ENCODE measurements around the gene FRAT2.
"Not testable (repeated sequence)": the region's sequence is repeated elsewhere in the genome, so short reads cannot be mapped to it uniquely, and the experiment has no call there.

Gene FRAT2

DNA sequence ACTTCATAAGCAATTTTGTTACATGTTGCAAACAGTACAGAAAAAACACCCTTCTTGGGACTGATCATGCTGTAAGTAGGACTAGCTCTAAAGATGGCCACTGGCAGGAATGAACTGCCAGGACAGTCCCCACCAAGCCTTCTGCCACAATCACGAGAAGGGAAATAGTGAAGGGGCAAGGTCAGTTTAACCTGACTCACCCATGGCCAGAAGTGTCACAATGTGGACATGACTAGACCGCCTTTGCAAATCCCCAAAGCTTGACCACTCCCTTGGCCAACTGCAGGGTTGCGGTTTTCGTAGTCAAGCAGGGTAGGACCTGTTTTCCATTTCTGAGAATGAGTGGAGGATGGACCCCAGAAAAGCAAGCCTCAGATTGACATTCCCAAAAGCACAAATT, 19.4 kb upstream of the FRAT2 start:
- H3K36me3 ChIP-seq (ENCODE audit: control insufficient read depth, insufficient read depth, low read length), result peaks cover 22% of the 10 kb centered on the region

DNA sequence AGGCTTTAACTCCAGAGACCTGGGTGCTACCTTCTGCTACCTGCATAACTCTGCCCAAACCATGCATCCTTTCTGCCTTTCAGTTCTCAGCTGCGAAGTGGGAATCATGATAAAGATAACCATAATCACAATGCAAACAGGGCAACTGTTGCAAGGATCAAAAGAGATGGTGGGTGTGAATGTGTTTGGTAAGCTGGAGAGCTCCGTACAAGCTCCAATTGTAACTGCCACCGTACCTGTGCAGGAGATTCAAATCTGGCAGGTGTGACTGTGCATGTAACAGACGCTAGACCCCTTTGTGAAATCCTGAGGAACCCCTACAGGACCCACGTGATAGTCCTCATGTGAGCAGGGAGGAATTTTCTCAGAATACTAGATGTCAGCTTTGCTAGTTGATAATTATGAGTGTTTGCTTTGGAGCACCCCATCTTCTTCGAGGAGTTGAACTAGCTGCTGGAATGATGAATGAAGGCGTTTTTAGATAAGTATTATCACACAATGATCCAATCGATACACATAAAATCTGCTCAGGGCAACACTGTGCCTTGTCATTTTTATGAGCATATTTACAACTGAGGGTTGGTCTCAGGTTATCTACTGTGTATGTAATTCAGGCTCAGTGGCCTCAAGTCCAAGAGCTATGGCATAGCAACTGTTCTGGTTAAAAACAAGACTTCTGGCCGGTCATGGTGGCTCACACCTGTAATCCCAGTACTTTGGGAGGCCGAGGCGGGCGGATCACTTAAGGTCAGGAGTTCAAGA, 15.4 kb upstream of the FRAT2 start:
- Histone ChIP-seq H3K27me3 (ENCODE audit: control insufficient read depth, insufficient read depth, low read length) (no peaks in the 10 kb centered on the region), H3K4me3 (ENCODE audit: low read depth, low read length) (no peak overlapping the region), H3K36me3 (ENCODE audit: control insufficient read depth, insufficient read depth, low read length) (no peaks in the 10 kb centered on the region), H3K9me3 (ENCODE audit: control insufficient read depth, insufficient read depth, low read length) (no peaks in the 10 kb centered on the region), H3K4me1 (ENCODE audit: control insufficient read depth, insufficient read depth, low read length) (peaks cover 4% of the 10 kb centered on the region), H3K9ac (ENCODE audit: low read depth, low read length) (no peak overlapping the region)

More for the DNA sequence above, 19.4 kb upstream of the FRAT2 start:
- peaks cover 6% of the 10 kb centered on the region for H3K4me1 ChIP-seq (ENCODE audit: control insufficient read depth, insufficient read depth, low read length)
- no peak overlapping the region for H3K9ac ChIP-seq (ENCODE audit: low read depth, low read length)
- H3K9me3 ChIP-seq (ENCODE audit: control insufficient read depth, insufficient read depth, low read length), result no peaks in the 10 kb centered on the region
- no peaks in the 10 kb centered on the region for H3K27me3 ChIP-seq (ENCODE audit: control insufficient read depth, insufficient read depth, low read length)
- no peak overlapping the region for H3K4me3 ChIP-seq (ENCODE audit: low read depth, low read length)

DNA sequence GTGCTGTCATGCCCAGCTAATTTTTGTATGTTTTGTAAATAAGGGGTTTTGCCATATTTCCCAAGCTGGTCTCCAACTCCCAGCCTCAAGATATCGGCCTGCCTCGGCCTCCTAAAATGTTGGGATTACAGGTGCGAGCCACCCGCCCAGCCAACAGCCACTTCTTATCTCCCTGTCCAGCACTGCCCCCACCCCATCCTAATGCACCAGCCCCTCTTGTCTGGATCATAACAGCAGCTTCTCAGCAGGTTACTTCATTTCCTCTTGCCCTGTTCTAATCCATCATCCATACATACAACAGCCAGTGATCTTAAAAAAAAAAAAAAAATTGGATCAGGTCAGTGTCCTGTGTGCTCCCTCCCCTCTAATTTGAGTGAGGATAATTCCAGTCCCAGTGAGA, 12.8 kb upstream of the FRAT2 start:
- H3K36me3 ChIP-seq (ENCODE audit: control insufficient read depth, insufficient read depth, low read length), result no peaks in the 10 kb centered on the region
- no peaks in the 10 kb centered on the region for H3K9me3 ChIP-seq (ENCODE audit: control insufficient read depth, insufficient read depth, low read length)
- H3K4me3 ChIP-seq (ENCODE audit: low read depth, low read length), result no peak overlapping the region
- H3K9ac ChIP-seq (ENCODE audit: low read depth, low read length), result no peak overlapping the region
- no peaks in the 10 kb centered on the region for H3K27me3 ChIP-seq (ENCODE audit: control insufficient read depth, insufficient read depth, low read length)
- H3K4me1 ChIP-seq (ENCODE audit: control insufficient read depth, insufficient read depth, low read length), result peaks cover 4% of the 10 kb centered on the region

DNA sequence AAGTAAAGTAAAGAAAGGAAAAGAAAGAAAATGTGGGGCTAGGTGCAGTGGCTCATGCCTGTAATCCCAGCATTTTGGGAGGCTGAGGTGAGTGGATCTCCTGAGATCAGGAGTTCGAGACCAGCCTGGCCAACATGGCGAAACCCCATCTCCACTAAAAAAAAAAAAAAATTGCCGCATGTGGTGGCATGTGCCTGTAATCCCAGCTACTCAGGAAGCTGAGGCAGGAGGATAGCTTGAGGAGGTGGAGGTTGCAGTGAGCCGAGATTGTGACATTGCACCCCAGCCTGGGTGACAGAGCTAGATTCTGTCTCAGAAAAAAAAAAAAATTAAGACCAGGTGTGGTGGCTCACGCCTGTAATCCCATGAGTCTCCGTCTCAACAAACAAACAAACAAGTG, 9.1 kb upstream of the FRAT2 start:
- H3K9me3 ChIP-seq (ENCODE audit: control insufficient read depth, insufficient read depth, low read length); H3K27me3 ChIP-seq (ENCODE audit: control insufficient read depth, insufficient read depth, low read length); H3K9ac ChIP-seq (ENCODE audit: low read depth, low read length); H3K4me3 ChIP-seq (ENCODE audit: low read depth, low read length); H3K36me3 ChIP-seq (ENCODE audit: control insufficient read depth, insufficient read depth, low read length); H3K4me1 ChIP-seq (ENCODE audit: control insufficient read depth, insufficient read depth, low read length): not testable (repeated sequence)

DNA sequence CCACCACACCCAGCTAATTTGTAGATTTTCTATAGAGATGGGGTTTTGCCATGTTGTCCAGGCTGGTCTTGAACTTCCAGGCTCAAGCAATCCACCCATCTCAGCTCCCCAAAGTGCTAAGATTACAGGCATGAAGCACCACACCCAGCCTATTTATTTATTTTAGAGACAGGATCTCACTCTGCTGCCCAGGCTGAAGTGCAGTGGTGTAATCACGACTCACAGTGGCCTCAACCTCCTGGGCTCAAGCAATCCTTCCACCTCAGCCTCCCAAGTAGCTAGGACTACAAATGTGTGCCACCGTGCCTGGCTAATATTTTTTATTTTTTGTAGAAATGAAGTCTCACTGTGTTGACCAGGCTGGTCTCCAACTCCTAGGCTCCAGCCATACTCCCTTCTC, 6.9 kb upstream of the FRAT2 start:
- Histone ChIP-seq H3K9ac (ENCODE audit: low read depth, low read length) (no peak overlapping the region), H3K36me3 (ENCODE audit: control insufficient read depth, insufficient read depth, low read length) (no peaks in the 10 kb centered on the region), H3K27me3 (ENCODE audit: control insufficient read depth, insufficient read depth, low read length) (no peaks in the 10 kb centered on the region), H3K4me3 (ENCODE audit: low read depth, low read length) (no peak overlapping the region), H3K9me3 (ENCODE audit: control insufficient read depth, insufficient read depth, low read length) (no peaks in the 10 kb centered on the region), H3K4me1 (ENCODE audit: control insufficient read depth, insufficient read depth, low read length) (peaks cover 10% of the 10 kb centered on the region)

DNA sequence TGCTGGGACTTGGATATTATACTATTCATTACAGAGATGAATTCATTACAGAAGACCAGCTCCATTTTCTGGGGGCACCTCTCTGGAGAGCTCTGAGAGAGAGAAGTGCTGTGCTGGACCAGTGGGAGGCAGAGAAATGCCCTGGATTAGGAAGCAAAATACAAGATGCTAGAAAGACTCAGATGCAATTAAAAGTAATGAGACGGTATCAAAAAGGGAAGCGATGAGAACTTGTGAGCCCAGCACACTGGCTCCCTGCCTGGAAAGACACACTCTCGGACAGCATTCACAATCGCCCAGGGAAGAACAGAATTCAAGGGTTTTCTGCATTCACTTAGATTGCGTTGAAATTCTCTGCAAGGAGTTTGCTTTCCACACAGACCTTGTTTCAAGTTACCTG, 3.5 kb upstream of the FRAT2 start:
- H3K27me3 ChIP-seq (ENCODE audit: control insufficient read depth, insufficient read depth, low read length), result no peaks in the 10 kb centered on the region
- no peaks in the 10 kb centered on the region for H3K9me3 ChIP-seq (ENCODE audit: control insufficient read depth, insufficient read depth, low read length)
- peaks cover 5% of the 10 kb centered on the region for H3K36me3 ChIP-seq (ENCODE audit: control insufficient read depth, insufficient read depth, low read length)
- H3K9ac ChIP-seq (ENCODE audit: low read depth, low read length), result no peak overlapping the region
- peaks cover 10% of the 10 kb centered on the region for H3K4me1 ChIP-seq (ENCODE audit: control insufficient read depth, insufficient read depth, low read length)
- peak overlapping the region; percentile 14 for H3K4me3 ChIP-seq (ENCODE audit: low read depth, low read length)

DNA sequence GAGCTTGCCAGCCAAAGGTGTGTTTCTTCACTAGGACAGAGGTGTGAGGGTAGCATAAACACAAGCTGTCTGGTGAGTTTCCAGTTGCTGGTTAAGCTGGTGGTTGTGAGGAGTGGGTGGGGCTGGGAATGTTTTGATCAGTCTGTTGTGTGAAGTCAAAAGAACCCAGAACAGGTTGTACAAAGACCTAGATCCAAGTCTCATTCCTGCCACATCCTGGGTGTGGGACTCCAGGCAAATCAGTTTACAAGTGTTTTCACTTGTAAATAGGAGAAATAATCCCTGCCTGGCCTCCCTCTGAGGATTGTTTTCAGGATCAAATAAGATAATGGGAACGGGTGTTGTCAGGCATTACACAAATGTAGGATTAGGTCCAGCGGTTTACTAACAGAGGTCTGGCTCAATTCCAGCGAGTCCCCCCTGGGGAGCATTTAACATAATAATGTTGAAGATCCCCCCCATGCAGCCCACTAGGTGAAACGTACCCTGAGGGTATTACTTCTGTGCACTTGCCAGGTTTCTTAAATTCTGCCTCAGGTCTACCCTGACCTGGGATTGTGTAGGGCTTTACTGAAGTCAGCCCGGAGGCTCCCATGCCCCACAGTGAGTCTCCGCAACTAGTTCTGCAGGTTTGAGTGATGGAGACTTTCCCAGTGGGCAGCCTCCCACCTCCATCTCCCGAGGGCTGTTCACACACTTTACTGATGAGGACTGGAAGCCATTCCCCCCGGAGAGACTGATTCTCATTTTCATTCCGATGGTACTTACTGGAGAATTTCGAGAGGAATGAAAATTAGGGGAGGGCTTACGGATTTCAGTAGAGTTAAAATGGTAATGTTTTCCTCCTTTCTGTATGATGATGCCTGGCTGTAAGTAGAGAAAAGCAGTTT, 2.7 kb upstream of the FRAT2 start:
- no peaks in the 10 kb centered on the region for H3K27me3 ChIP-seq (ENCODE audit: control insufficient read depth, insufficient read depth, low read length)
- peaks cover 5% of the 10 kb centered on the region for H3K36me3 ChIP-seq (ENCODE audit: control insufficient read depth, insufficient read depth, low read length)
- H3K9me3 ChIP-seq (ENCODE audit: control insufficient read depth, insufficient read depth, low read length), result no peaks in the 10 kb centered on the region
- H3K4me1 ChIP-seq (ENCODE audit: control insufficient read depth, insufficient read depth, low read length), result peaks cover 10% of the 10 kb centered on the region
- H3K4me3 ChIP-seq (ENCODE audit: low read depth, low read length), result peak overlapping the region; percentile 14
- no peak overlapping the region for H3K9ac ChIP-seq (ENCODE audit: low read depth, low read length)

DNA sequence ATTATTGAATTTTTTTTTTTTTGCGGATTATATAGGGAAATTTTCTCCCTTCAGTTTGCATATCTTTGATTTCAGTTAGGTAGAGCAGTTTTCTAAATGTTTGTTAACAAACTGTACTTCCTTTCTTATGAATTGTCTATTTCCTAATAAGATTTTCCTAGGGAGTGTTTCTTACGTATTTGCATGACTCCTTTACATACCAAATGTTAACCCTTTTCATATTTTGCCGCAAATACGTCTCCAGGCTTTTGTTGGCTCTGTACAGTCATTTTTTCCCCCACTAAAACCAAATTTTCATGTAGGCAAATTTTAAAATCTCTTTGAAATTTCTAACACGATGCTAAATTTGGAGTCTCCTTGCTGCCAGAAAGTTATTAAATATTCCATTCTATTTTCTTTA, 1.9 kb upstream of the FRAT2 start:
- H3K9ac ChIP-seq (ENCODE audit: low read depth, low read length), result no peak overlapping the region
- no peak overlapping the region for H3K4me3 ChIP-seq (ENCODE audit: low read depth, low read length)
- H3K27me3 ChIP-seq (ENCODE audit: control insufficient read depth, insufficient read depth, low read length), result no peaks in the 10 kb centered on the region
- peaks cover 7% of the 10 kb centered on the region for H3K4me1 ChIP-seq (ENCODE audit: control insufficient read depth, insufficient read depth, low read length)
- no peaks in the 10 kb centered on the region for H3K9me3 ChIP-seq (ENCODE audit: control insufficient read depth, insufficient read depth, low read length)
- H3K36me3 ChIP-seq (ENCODE audit: control insufficient read depth, insufficient read depth, low read length), result peaks cover 5% of the 10 kb centered on the region

DNA sequence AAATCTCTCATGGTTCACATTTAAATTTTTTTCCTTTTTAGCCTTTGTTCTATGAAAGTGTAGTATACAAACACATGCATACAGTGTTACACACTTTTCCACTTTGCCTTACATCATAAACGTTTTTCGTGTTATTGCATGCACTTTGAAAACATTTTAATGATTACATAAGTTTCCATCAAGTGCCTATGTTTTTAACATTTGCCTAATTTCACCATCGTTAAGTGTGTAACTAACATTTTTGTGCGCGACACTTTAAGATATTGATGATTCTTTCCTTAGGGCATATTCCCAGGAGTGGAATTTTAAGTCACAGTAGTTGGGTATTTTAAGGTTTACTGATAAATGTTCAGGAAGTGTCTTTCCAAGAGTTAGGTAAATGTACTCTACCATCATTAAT, 1.5 kb upstream of the FRAT2 start:
- H3K27me3 ChIP-seq (ENCODE audit: control insufficient read depth, insufficient read depth, low read length), result no peaks in the 10 kb centered on the region
- H3K9me3 ChIP-seq (ENCODE audit: control insufficient read depth, insufficient read depth, low read length), result no peaks in the 10 kb centered on the region
- H3K4me3 ChIP-seq (ENCODE audit: low read depth, low read length), result peak overlapping the region; percentile 52
- H3K4me1 ChIP-seq (ENCODE audit: control insufficient read depth, insufficient read depth, low read length), result peaks cover 7% of the 10 kb centered on the region
- no peak overlapping the region for H3K9ac ChIP-seq (ENCODE audit: low read depth, low read length)
- peaks cover 5% of the 10 kb centered on the region for H3K36me3 ChIP-seq (ENCODE audit: control insufficient read depth, insufficient read depth, low read length)

DNA sequence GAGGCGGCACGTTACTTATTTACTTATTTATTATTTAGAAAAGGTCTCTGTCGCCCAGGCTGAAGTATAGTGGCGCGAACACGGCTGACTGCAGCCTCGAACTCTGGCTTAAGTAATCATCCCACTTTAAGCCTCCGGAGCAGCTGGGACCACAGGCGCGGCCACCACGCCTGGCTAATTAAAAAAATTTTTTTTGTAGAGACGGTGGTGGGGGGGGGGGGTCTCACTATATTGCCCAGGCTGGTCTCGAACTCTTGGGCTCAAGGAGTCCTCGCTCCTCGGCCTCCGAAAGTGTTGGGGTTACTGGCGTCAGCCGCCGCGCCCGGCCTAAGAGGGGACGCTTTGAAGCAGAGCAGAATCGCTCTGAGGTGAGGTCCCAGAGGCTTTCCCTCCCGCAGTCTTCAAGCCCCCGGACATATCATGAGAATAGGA, 675 bp upstream of the FRAT2 start:
- Histone ChIP-seq H3K27me3 (ENCODE audit: control insufficient read depth, insufficient read depth, low read length) (no peaks in the 10 kb centered on the region), H3K4me3 (ENCODE audit: low read depth, low read length) (peak overlapping the region; percentile 52), H3K36me3 (ENCODE audit: control insufficient read depth, insufficient read depth, low read length) (peaks cover 5% of the 10 kb centered on the region), H3K9me3 (ENCODE audit: control insufficient read depth, insufficient read depth, low read length) (no peaks in the 10 kb centered on the region), H3K9ac (ENCODE audit: low read depth, low read length) (peak overlapping the region; percentile 42), H3K4me1 (ENCODE audit: control insufficient read depth, insufficient read depth, low read length) (peaks cover 7% of the 10 kb centered on the region)

DNA sequence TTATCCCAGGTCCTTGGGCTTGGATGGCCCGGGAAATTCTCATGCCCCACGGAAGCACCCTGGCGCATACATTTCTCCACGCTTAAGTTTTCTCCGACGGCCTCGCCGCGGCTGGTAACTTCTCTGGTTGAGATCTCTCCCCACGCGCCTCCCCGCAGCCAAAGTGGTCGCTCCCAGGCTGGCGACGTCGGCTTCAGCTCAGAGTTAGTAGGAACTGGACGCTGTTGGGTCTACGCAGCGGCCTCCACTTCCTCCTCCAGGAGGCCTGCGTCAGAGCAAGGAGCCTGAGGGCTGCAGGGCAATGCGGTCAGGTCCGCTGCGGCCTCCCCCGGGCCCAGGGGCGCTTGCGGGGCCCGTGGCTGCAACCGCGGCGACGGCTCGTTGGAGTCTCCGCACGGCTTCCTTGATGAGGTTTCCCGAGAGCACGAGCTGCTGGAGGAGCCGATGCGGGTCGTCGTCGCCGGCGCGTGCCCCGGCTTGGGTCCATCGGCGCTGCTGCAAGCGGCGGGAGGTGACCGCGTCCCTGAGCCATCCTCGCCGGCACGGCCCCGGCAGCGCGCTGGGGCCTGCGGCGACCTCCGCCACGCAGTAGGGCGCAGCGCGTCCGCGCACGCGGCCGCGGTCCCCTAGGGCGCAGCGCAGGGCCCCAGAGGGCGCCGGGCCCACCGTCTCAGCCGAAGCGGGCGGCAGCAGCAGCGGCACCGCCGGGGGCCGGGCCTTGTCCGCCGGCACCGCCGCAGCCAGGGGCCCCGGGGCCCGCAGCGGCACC, 744 bp downstream of the FRAT2 start:
- H3K4me3 ChIP-seq (ENCODE audit: low read depth, low read length), result peak overlapping the region; percentile 95
- H3K4me1 ChIP-seq (ENCODE audit: control insufficient read depth, insufficient read depth, low read length), result peaks cover 10% of the 10 kb centered on the region
- peaks cover 5% of the 10 kb centered on the region for H3K36me3 ChIP-seq (ENCODE audit: control insufficient read depth, insufficient read depth, low read length)
- no peaks in the 10 kb centered on the region for H3K27me3 ChIP-seq (ENCODE audit: control insufficient read depth, insufficient read depth, low read length)
- no peaks in the 10 kb centered on the region for H3K9me3 ChIP-seq (ENCODE audit: control insufficient read depth, insufficient read depth, low read length)
- H3K9ac ChIP-seq (ENCODE audit: low read depth, low read length), result peak overlapping the region; percentile 98

Measured in iPS-15b (cell line).